Upper lobe of left lung (tissue), 4 donors: ENCODE measurements around the gene GDPD2.

Source experiments
- EP300 ChIP-seq, 4 donors: sonication (generic); formaldehyde crosslinking; IDR thresholded peaks; one replicate each; pipeline ENCODE4 v1.5.1; 2017; ENCODE audit warnings: antibody characterized with exemption in 4 of 4, control low read depth in 2 of 4
- POLR2A ChIP-seq, 4 donors: fragments of 450-650 bp; IDR thresholded peaks; one replicate each; pipeline ENCODE4 v1.5.1; 2016 to 2017; ENCODE audit warnings: antibody characterized with exemption in 4 of 4, mild to moderate bottlenecking in 2 of 4
- TF ChIP-seq, protein P1 (sequence below), 6 experiments: fragments of 450-650 bp in 4 of 6; fragments of 200-600 bp in 2 of 6; sonication (generic) in 2 of 6; IDR thresholded peaks; one replicate each; pipeline ENCODE4 v1.5.1; 2016 to 2019; ENCODE audit warnings: antibody characterized with exemption in 6 of 6

DNA sequence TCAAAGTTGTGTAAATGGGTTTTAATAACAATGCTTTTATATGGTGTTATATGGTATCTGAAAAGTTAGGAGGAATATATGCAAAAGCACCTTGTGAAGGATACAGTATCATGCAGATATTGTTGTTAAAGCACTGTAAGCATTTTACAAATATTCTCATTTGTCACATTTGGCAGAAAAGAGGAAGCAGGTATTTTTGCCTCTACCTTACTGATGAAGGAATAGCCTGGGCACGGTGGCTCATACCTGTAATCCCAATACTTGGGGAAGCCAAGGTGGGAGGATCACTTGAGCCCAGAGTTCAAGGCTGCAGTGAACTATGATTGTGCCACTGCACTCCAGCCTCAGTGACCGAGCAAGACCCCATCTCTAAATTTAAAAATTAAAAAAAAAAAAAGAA, 12.2 kb upstream of the GDPD2 start:
- TF ChIP-seq, protein P1, sequence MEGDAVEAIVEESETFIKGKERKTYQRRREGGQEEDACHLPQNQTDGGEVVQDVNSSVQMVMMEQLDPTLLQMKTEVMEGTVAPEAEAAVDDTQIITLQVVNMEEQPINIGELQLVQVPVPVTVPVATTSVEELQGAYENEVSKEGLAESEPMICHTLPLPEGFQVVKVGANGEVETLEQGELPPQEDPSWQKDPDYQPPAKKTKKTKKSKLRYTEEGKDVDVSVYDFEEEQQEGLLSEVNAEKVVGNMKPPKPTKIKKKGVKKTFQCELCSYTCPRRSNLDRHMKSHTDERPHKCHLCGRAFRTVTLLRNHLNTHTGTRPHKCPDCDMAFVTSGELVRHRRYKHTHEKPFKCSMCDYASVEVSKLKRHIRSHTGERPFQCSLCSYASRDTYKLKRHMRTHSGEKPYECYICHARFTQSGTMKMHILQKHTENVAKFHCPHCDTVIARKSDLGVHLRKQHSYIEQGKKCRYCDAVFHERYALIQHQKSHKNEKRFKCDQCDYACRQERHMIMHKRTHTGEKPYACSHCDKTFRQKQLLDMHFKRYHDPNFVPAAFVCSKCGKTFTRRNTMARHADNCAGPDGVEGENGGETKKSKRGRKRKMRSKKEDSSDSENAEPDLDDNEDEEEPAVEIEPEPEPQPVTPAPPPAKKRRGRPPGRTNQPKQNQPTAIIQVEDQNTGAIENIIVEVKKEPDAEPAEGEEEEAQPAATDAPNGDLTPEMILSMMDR (IDR thresholded peaks at IDR 0.05), result no peak
- TF ChIP-seq EP300 (IDR thresholded peaks at IDR 0.05), result no peak
- TF ChIP-seq POLR2A (IDR thresholded peaks at IDR 0.05), result no peak
